Astrocyte (in vitro differentiated cells and primary cell): ENCODE measurements around the gene CTNNBIP1.

ENCODE experiments used
- EZH2 ChIP-seq: IDR thresholded peaks from 2 replicates; pipeline ENCODE4 v1.6.1; 2012; ENCODE audit warnings: mild to moderate bottlenecking, low read length, inconsistent platforms; ENCODE audit not compliant: insufficient read depth
- TF ChIP-seq, protein P1 (sequence below): IDR thresholded peaks from 2 replicates; pipeline ENCODE4 v1.5.1; 2011; ENCODE audit warnings: low read depth, mild to moderate bottlenecking, inconsistent platforms, low read length, moderate library complexity; ENCODE audit not compliant: insufficient read depth

DNA sequence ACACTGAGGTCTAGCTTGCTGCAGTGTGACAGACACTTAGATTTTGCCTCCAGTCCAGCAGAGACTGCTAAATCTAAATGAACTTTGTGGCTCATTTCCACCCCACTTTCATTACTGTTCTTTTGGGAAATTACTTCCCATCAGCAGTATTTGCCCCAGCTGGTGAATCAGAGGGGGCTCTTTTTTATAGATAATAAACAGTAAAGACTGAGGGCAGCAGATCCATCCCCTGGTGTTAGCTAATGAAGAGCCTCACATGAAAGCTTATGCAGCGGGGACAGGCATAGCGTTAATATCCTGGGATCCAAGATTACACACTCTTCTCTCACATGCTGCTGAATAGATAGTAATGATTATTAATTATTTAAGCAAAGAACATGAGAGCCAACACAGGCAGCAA lies 6.4 kb upstream of the CTNNBIP1 start:
- TF ChIP-seq, protein P1, sequence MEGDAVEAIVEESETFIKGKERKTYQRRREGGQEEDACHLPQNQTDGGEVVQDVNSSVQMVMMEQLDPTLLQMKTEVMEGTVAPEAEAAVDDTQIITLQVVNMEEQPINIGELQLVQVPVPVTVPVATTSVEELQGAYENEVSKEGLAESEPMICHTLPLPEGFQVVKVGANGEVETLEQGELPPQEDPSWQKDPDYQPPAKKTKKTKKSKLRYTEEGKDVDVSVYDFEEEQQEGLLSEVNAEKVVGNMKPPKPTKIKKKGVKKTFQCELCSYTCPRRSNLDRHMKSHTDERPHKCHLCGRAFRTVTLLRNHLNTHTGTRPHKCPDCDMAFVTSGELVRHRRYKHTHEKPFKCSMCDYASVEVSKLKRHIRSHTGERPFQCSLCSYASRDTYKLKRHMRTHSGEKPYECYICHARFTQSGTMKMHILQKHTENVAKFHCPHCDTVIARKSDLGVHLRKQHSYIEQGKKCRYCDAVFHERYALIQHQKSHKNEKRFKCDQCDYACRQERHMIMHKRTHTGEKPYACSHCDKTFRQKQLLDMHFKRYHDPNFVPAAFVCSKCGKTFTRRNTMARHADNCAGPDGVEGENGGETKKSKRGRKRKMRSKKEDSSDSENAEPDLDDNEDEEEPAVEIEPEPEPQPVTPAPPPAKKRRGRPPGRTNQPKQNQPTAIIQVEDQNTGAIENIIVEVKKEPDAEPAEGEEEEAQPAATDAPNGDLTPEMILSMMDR: no peak
- no peak for TF ChIP-seq EZH2
